Left kidney (tissue), 8 donors: ENCODE measurements around the gene MMS19. TPM values are rescaled to one million over a fixed set of nuclear protein-coding genes. Genes with fewer than 3 reads are reported as not detected.

Experiments
- DNase-seq: peaks from one replicate; pipeline ENCODE4 v3.0.0-alpha.2; 2013
- long read RNA-seq, 8 donors: transcript quantifications; one replicate each; lab custom pipeline, GENCODE V29; 2026
- polyA plus RNA-seq: library from polyadenylated mRNA; unstranded; fragments of 120-200 nt; gene quantifications from one replicate; pipeline ENCODE4 v1.2.1, GENCODE V29; 2013; ENCODE audit not compliant: insufficient read length

MMS19 gene, protein sequence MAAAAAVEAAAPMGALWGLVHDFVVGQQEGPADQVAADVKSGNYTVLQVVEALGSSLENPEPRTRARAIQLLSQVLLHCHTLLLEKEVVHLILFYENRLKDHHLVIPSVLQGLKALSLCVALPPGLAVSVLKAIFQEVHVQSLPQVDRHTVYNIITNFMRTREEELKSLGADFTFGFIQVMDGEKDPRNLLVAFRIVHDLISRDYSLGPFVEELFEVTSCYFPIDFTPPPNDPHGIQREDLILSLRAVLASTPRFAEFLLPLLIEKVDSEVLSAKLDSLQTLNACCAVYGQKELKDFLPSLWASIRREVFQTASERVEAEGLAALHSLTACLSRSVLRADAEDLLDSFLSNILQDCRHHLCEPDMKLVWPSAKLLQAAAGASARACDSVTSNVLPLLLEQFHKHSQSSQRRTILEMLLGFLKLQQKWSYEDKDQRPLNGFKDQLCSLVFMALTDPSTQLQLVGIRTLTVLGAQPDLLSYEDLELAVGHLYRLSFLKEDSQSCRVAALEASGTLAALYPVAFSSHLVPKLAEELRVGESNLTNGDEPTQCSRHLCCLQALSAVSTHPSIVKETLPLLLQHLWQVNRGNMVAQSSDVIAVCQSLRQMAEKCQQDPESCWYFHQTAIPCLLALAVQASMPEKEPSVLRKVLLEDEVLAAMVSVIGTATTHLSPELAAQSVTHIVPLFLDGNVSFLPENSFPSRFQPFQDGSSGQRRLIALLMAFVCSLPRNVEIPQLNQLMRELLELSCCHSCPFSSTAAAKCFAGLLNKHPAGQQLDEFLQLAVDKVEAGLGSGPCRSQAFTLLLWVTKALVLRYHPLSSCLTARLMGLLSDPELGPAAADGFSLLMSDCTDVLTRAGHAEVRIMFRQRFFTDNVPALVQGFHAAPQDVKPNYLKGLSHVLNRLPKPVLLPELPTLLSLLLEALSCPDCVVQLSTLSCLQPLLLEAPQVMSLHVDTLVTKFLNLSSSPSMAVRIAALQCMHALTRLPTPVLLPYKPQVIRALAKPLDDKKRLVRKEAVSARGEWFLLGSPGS
- polyA plus RNA-seq: 105 TPM
- long read RNA-seq, donor 1, transcript MMS19-218 (4 exons, 1,513 nt): major isoform, 6 of 18 reads
- long read RNA-seq, donor 1, partial matches to known transcripts: 8 of 18 reads
- long read RNA-seq, donor 1, other reads (novel, unspliced or antisense): 0 of 18 reads
- long read RNA-seq, donor 2, transcript MMS19-218 (4 exons, 1,513 nt): major isoform, 5 of 13 reads
- long read RNA-seq, donor 2, partial matches to known transcripts: 6 of 13 reads
- long read RNA-seq, donor 2, other reads (novel, unspliced or antisense): 0 of 13 reads
- long read RNA-seq, donor 3, partial matches to known transcripts: 17 of 23 reads
- long read RNA-seq, donor 3, other reads (novel, unspliced or antisense): 5 of 23 reads
- long read RNA-seq, donor 4: 0 reads
- long read RNA-seq, donor 5, partial matches to known transcripts: 216 of 219 reads
- long read RNA-seq, donor 5, other reads (novel, unspliced or antisense): 0 of 219 reads
- long read RNA-seq, donor 6, partial matches to known transcripts: 13 of 25 reads
- long read RNA-seq, donor 6, other reads (novel, unspliced or antisense): 6 of 25 reads
- long read RNA-seq, donor 7, transcript MMS19-218 (4 exons, 1,513 nt): major isoform, 5 of 29 reads
- long read RNA-seq, donor 7, partial matches to known transcripts: 20 of 29 reads
- long read RNA-seq, donor 7, other reads (novel, unspliced or antisense): 0 of 29 reads
- long read RNA-seq, donor 8, partial matches to known transcripts: 7 of 17 reads
- long read RNA-seq, donor 8, other reads (novel, unspliced or antisense): 6 of 17 reads

GRCh38 chr10:97498076-97498840 is at the start of gene MMS19:
Gene MMS19, minus strand, starts transcription at chr10:97498422. Its CDS starts 38 bp downstream, at chr10:97498384.
- DNase-seq: peak; percentile 98

DNA sequence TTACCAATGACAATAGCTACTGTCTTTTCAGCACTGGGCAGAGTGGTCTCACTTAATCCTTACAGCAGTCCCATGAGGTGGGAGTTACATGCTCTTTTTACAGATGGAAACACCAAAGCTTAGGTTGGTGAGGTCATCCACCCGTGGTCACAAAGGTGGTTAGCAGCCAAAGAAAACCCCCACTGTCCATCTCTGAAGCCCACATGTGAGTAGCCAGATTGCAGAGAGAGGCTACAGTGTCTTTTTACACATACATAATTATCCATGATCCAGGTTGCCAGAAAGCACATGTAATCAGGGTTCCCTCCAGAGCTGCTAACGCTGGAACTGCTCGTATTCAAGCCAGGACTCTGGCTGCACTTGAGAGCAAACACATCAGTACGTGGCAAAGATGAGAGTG is 49.7 kb upstream of the MMS19 start:
- DNase-seq: no peak

- no peak for DNase-seq
These were observed 49.0 kb upstream of the MMS19 start for GRCh38 chr10:97547271-97547600.

DNA sequence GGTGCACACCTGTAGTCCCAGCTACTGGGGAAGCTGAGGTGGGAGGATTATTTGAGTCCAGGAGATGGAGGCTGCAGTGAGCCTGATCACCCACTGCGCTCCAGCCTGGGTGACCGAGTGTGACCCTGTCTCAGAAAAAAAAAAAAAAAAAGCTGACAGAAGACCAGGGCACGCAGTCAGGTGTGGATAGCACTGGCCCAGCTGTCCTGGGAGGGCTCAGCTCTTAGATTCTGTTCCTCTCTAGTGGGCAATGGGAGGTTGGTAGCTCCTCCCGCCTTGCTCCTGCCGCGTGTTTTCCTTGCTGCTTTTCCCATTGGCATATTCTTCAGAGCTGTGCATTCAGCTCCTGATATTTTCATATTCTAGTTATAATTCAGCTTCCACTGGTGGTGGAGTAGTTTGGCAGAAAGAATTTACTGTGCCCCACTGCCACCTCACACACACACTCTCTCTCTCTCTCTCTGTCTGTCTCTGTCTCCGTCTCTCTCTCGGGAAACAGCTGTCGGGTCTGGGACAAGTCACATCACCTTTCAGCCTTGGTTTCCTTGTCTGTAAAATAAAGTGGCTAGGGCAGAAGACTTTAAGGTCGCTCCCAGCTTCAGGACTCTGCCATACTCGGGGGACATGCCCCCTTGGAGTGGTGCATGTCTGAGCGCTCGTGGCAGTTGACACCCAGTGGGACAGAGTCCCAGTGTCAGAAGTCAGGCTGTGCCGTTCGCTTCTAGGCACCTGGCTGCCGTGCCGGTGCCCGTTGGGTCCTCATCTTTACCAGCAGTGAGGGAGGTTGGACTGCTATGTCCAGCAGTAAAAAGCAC is 48.4 kb upstream of the MMS19 start:
- DNase-seq: no peak

DNA sequence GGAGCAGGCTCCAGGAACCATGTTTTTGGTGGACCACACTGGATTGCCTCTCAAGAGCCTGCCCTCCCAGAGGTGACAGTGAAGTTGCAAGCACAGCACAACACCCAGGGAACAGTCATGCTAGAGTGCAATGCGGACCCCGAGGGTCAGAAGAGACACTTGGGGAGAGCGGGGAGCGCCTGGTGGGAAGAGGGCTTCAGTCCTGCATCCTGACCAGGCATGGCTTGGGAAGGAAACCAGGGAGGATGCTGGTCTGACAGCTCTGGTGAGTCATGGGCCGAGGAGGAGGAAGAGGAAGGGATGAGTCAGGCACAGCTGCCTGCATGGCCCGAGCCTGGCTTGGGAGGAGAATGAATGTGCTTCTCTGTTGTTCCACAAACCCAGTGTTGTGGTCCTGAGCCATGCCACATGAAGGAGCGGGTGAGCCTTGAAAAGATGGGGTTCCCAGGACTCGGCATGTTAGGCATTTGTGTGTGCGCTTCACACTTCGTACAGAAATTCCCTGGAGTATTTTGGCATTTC is 44.9 kb upstream of the MMS19 start:
- DNase-seq: no peak

DNA sequence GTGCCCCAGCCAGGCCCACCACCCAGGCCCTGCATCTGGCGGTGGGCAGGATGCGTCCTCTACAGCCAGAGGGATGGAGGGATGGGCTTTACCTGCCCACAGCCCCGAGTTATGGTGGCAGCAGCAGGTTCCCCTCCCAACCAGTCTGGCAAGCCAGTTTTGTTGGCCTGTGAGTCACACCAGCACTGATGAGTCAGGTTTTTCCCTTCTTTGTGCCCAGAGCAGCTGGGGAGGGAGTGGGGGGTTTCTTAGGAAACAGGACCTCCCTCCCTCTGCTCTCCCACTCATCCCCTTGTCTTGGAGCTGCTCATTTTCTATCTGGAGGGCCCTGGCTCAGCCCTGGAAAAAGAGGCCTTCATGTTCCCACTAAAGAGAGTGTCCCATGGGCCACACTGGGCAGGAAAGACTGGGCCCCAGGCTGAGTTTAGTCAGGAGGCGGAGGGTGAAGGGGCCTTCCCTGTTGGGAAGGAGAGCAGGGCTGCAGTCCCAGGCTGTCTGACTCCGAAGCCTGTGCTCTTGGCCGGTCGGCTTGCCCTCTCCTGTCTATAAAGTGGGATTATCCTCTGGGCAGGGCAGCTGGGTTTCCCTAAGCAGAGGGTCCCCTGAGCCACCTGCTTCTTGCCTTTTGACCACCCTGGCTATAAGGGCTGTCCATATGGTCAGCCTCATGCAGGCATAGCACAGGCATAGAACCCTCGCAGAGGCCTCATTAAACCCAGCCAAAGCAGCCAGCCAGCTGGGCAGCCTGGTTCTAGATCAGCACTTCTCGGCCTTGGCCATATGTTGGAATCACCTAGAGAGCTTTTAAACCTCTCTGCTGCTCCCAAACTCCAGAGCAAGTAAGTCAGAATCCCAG is 44.2 kb upstream of the MMS19 start:
- DNase-seq: no peak

DNA sequence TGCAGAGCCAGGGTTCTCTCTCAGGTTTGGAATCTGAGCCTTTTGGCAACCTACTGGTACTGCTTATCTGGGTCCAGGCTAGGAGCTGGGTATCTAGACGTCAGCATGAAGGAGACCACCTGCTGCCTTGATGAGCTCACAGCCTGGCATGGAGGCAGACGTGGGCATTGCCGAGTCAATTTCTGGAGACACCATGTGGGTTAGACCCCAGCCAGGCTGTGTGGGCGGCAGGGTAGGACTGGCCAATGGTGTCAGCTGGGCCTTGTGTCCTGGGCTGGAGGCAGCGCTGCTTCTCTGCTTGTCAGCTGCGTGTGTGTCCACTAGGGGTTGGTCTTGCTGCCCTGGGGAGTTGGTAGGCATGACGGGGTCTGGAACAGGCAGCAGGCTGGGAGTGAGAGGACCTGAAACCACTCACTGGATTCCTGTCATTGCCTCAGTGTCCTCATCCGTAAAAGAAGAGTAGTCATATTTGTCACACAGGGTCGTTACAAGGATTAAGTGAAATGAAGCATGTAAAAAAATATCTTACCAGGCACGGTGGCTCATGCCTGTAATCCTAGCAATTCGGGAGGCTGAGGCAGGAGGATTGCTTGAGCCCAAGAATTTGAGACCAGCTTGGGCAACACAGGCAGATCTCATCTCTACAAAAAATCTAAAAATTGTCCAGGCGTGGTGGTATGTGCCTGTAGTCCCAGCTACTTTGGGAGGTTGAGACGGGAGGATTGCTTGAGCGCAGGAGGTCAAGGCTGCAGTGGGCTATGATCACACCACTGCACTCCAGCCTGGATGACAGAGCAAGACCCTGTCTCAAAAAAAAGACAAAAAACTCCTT is 42.7 kb upstream of the MMS19 start:
- DNase-seq: no peak

GRCh38 chr10:97539523-97540200 is 41.4 kb upstream of the MMS19 start:
- DNase-seq: no peak

DNA sequence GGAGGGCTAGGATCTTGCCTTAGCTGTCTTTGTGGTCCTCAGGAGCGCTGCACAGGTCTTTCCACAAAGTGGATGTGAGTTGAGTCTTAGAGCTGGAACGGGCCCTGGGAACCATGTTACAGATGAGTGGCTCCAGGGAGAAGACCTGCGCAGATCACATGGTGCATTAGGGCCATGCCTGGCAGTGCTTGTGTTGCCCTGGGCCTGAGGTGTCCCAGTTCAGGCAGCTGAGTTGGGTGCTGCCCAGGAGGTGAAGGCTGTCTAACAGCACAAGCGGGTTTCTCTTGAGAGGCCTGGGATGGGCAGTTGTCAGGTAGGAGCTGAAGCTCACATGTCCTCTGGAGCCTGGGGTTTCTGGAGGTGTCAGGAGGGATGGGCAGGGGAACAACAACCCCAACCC is 40.6 kb upstream of the MMS19 start:
- DNase-seq: no peak

GRCh38 chr10:97538411-97538810 is 40.2 kb upstream of the MMS19 start:
- no peak for DNase-seq

- no peak for DNase-seq
These were observed 39.1 kb upstream of the MMS19 start for GRCh38 chr10:97537186-97537869.

GRCh38 chr10:97534746-97535367 is 36.6 kb upstream of the MMS19 start:
- no peak for DNase-seq

GRCh38 chr10:97533888-97534287 is 35.7 kb upstream of the MMS19 start:
- no peak for DNase-seq

DNA sequence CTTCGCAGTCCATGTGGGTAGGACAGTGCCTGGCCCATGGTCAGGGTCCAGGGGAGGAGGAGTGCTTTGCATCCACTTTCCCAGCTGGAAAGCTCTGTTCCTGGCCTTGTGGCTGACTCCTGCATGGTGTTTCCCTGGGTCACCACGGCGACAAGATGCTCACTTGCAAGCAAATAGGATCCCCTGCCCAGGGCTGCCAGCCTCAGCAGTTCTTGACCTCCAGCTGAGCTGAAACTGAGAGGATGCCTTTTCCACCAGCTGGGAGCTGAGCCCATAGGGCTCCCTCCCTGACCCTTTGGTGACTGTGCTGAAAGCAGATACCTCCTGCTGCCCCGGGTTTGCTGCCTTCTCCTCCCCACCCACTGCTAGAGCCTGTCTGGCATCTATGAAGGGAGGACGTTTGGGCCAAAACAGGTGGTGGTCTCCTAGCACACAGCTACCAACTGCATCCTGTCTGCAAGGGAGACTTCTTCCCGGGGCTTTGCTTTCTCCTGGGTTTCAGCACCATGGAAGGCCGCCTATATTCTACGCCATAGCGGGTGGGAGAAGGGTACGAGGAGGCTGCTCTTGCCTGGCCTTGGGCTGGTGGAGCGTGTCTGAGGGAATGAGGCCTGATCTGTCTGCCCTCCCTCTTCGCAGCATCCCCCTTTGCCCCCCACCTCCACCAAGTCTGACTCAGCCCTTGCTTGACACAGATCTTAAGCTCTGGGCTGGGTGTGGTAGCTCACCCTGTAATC is 34.9 kb upstream of the MMS19 start:
- DNase-seq: peak; percentile 74
